Measurements from ENCODE around the gene IFNAR1.

IFNAR1 gene

DNA sequence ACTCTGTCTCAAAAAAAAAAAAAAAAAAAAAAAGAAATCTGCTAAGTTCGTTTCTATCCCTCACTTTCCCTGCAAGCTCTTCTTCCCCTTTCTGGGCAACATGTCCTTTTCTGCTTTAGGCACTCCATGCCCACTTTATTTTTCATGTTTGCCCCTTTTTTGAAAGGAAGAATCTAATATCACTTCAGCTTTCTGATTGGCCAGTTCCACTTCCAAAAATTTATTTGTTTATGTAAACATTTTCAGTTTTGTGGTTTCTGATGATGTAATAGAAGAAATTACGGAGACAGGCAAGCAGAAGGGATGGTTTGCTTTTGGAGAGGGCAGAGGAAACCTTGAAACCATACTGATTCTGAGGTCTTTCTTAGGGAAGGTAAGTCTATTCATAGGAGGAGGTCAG lies 15.1 kb downstream of the IFNAR1 start:
- TF ChIP-seq Cebpa-rat (IDR thresholded peaks at IDR 0.05) = no peak; a peak in 1 of 22 replicates
- no peak overlapping the region; a peak in 1 of 20 replicates for H3K4me3 ChIP-seq
- peaks cover 0 to 51% (median 20%) of the 10 kb centered on the region in 10 experiments; a peak in 14 of 20 replicates for H3K4me1 ChIP-seq
- H3K27me3 ChIP-seq = no peaks in the 10 kb centered on the region
- H3K4me2 ChIP-seq = peak overlapping the region in 7 of 11 experiments; percentile 5 to 88 (median 48); a peak in 11 of 22 replicates
- H4K20me1 ChIP-seq = peaks cover 0 to 45% (median 8%) of the 10 kb centered on the region in 11 experiments; a peak in 9 of 22 replicates
- H3K27ac ChIP-seq = peak overlapping the region in 6 of 11 experiments; percentile 3 to 67 (median 38); a peak in 10 of 22 replicates
- peak overlapping the region in 3 of 11 experiments; percentile 43 to 56 (median 52); a peak in 6 of 22 replicates for H3K9ac ChIP-seq
- peaks cover 4 to 8% (median 8%) of the 10 kb centered on the region in 11 experiments; a peak in 19 of 22 replicates for H3K9me3 ChIP-seq (replicated peaks in 1 of 11)
- H3K36me3 ChIP-seq = peaks cover 65 to 93% (median 75%) of the 10 kb centered on the region in 11 experiments

DNA sequence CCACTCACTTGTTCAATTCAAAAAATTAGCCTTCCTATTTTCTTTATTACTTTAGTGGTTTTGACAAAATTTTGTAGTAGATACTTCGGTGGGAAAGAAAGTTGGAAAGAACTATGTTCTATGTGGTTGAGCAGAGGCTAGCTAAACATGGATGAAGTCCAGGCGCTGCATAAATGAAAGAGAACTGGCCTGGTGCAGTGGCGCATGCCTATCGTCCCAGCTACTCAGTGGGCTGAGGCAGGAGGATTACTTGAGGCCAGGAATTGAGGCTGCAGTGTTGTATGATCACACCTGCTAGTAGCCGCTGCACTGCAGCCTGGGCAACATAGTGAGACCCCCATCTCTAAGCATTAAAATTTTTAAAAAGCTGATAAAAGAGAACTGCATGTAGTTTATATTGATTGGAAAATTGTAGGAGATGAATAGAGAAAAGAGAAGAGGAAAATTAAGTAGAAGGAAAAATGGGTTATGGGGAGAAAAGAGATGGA lies 21.0 kb downstream of the IFNAR1 start:
- peaks cover 96 to 100% (median 99%) of the 10 kb centered on the region in 11 experiments for H3K36me3 ChIP-seq

GRCh38 chr21:33348706-33349105 lies 23.9 kb downstream of the IFNAR1 start:
- no peaks in the 10 kb centered on the region for H3K9me3 ChIP-seq (replicated peaks in 1 of 11)
- no peak overlapping the region for H3K9ac ChIP-seq
- no peak overlapping the region for H3K4me3 ChIP-seq
- no peaks in the 10 kb centered on the region for H3K27me3 ChIP-seq
- H3K4me2 ChIP-seq = no peak overlapping the region
- H3K4me1 ChIP-seq = no peaks in the 10 kb centered on the region
- H3K36me3 ChIP-seq = peaks cover 81 to 100% (median 98%) of the 10 kb centered on the region in 11 experiments
- TF ChIP-seq Cebpa-rat (IDR thresholded peaks at IDR 0.05) = no peak
- H3K27ac ChIP-seq = no peak overlapping the region
- peaks cover 0 to 6% (median 0%) of the 10 kb centered on the region in 11 experiments; a peak in 1 of 22 replicates for H4K20me1 ChIP-seq

More for the DNA sequence above, 21.0 kb downstream of the IFNAR1 start:
- no peak overlapping the region for H3K4me2 ChIP-seq
- peaks cover 0 to 6% (median 0%) of the 10 kb centered on the region in 11 experiments; a peak in 2 of 22 replicates for H4K20me1 ChIP-seq
- no peaks in the 10 kb centered on the region for H3K27me3 ChIP-seq
- no peak overlapping the region for H3K9ac ChIP-seq
- peaks cover 0 to 10% (median 0%) of the 10 kb centered on the region in 10 experiments; a peak in 5 of 20 replicates for H3K4me1 ChIP-seq
- H3K27ac ChIP-seq = no peak overlapping the region
- no peak for TF ChIP-seq Cebpa-rat (IDR thresholded peaks at IDR 0.05)
- no peaks in the 10 kb centered on the region for H3K9me3 ChIP-seq (replicated peaks in 1 of 11)
- H3K4me3 ChIP-seq = no peak overlapping the region

DNA sequence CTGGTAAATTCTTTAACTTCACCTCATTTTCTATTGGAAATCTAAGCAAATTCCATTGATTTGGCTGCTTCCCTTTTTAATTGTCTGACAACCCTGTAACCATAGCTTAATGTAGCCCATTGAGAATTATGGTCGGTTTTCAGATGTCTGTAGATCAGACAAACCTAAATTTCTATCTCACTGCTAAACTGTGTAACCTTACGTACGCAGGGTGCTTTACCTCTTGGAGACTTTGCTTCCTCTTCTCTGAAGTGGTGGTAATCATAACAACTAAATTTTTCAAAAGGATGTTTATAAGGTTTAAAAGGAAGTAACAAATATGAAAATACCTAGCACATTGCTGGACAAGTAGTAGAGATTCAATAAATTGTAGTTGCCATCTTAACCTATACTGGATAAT lies 25.9 kb downstream of the IFNAR1 start:
- Histone ChIP-seq H3K4me3 (no peak overlapping the region), H3K9ac (no peak overlapping the region), H3K4me1 (peaks cover 0 to 13% (median 7%) of the 10 kb centered on the region in 10 experiments; a peak in 7 of 20 replicates), H3K27me3 (no peaks in the 10 kb centered on the region), H3K4me2 (no peak overlapping the region), H4K20me1 (no peaks in the 10 kb centered on the region; a peak in 2 of 22 replicates), H3K9me3 (replicated peaks in 1 of 11) (no peaks in the 10 kb centered on the region), H3K27ac (no peak overlapping the region; a peak in 1 of 22 replicates), H3K36me3 (peaks cover 72 to 100% (median 97%) of the 10 kb centered on the region in 11 experiments)
- no peak for TF ChIP-seq Cebpa-rat (IDR thresholded peaks at IDR 0.05)

GRCh38 chr21:33355355-33355754 lies 30.6 kb downstream of the IFNAR1 start:
- no peak overlapping the region for H3K4me3 ChIP-seq
- H3K9ac ChIP-seq = 0 out of 22 replicates have a peak overlapping the region, but pooled peaks of 2 of the 11 experiments have one; percentile 2 to 34
- H3K36me3 ChIP-seq = peaks cover 50 to 90% (median 75%) of the 10 kb centered on the region in 11 experiments
- H3K4me1 ChIP-seq = peaks cover 5 to 41% (median 17%) of the 10 kb centered on the region in 10 experiments; a peak in 18 of 20 replicates
- H3K4me2 ChIP-seq = peak overlapping the region in 1 of 11 experiments; percentile 28; a peak in 1 of 22 replicates
- H3K9me3 ChIP-seq (replicated peaks in 1 of 11) = no peaks in the 10 kb centered on the region
- H4K20me1 ChIP-seq = no peaks in the 10 kb centered on the region; a peak in 2 of 22 replicates
- no peaks in the 10 kb centered on the region for H3K27me3 ChIP-seq
- no peak for TF ChIP-seq Cebpa-rat (IDR thresholded peaks at IDR 0.05)
- H3K27ac ChIP-seq = peak overlapping the region in 1 of 11 experiments; percentile 35; a peak in 2 of 22 replicates

- no peaks in the 10 kb centered on the region for H3K27me3 ChIP-seq
- no peak for TF ChIP-seq Cebpa-rat (IDR thresholded peaks at IDR 0.05)
- H3K9me3 ChIP-seq (replicated peaks in 1 of 11) = no peaks in the 10 kb centered on the region
- no peak overlapping the region for H3K4me3 ChIP-seq
- no peaks in the 10 kb centered on the region; a peak in 2 of 22 replicates for H4K20me1 ChIP-seq
- no peak overlapping the region; a peak in 1 of 22 replicates for H3K9ac ChIP-seq
- 0 out of 22 replicates have a peak overlapping the region, but pooled peaks of 1 of the 11 experiments have one; percentile 28 for H3K4me2 ChIP-seq
- peaks cover 11 to 48% (median 24%) of the 10 kb centered on the region in 10 experiments for H3K4me1 ChIP-seq
- no peak overlapping the region for H3K27ac ChIP-seq
- peaks cover 45 to 83% (median 69%) of the 10 kb centered on the region in 11 experiments for H3K36me3 ChIP-seq
Observed at GRCh38 chr21:33355996-33356395, 31.2 kb downstream of the IFNAR1 start.

- Histone ChIP-seq H3K27me3 (no peaks in the 10 kb centered on the region), H3K4me1 (peaks cover 23 to 59% (median 35%) of the 10 kb centered on the region in 10 experiments), H4K20me1 (no peaks in the 10 kb centered on the region; a peak in 2 of 22 replicates), H3K9me3 (replicated peaks in 1 of 11) (no peaks in the 10 kb centered on the region), H3K9ac (no peak overlapping the region), H3K4me3 (no peak overlapping the region), H3K4me2 (no peak overlapping the region), H3K27ac (no peak overlapping the region; a peak in 1 of 22 replicates), H3K36me3 (peaks cover 35 to 72% (median 57%) of the 10 kb centered on the region in 11 experiments)
- TF ChIP-seq Cebpa-rat (IDR thresholded peaks at IDR 0.05) = no peak
Observed at GRCh38 chr21:33357177-33357576, 32.4 kb downstream of the IFNAR1 start.

- Histone ChIP-seq H3K27ac (peak overlapping the region in 4 of 11 experiments; percentile 76 to 85 (median 83); a peak in 6 of 22 replicates), H3K9ac (peak overlapping the region in 3 of 11 experiments; percentile 11 to 72 (median 66); a peak in 3 of 22 replicates), H3K27me3 (no peaks in the 10 kb centered on the region), H3K4me2 (peak overlapping the region in 5 of 11 experiments; percentile 6 to 95 (median 90); a peak in 6 of 22 replicates), H3K9me3 (replicated peaks in 1 of 11) (peaks cover 0 to 7% (median 0%) of the 10 kb centered on the region in 11 experiments; a peak in 3 of 22 replicates), H3K36me3 (peaks cover 31 to 50% (median 37%) of the 10 kb centered on the region in 11 experiments), H3K4me3 (no peak overlapping the region), H4K20me1 (no peaks in the 10 kb centered on the region; a peak in 1 of 22 replicates), H3K4me1 (peaks cover 29 to 81% (median 53%) of the 10 kb centered on the region in 10 experiments)
- no peak for TF ChIP-seq Cebpa-rat (IDR thresholded peaks at IDR 0.05)
Observed at GRCh38 chr21:33359446-33359845, 34.7 kb downstream of the IFNAR1 start.

DNA sequence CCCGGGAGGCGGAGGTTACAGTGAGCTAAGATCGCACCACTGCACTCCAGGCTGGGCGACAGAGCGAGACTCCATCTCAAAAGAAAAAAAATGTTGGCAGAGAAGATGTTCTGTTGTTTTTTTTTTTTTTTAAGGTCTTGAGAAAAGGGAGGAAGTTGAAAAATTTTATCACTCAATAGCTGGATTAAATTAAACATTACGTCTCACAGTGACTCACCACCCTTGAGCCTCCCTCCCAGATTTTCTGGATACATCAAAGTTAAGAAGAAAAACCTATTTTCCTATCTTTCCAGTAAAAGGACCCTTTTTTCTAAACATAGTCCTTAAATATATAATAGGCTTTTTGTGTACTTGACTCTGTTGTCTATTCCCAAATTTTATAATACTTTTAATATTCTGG lies 35.5 kb downstream of the IFNAR1 start:
- Histone ChIP-seq H3K27ac (peak overlapping the region in 8 of 11 experiments; percentile 75 to 85 (median 78); a peak in 11 of 22 replicates), H3K4me2 (peak overlapping the region in 10 of 11 experiments; percentile 13 to 95 (median 90); a peak in 18 of 22 replicates), H3K36me3 (peaks cover 27 to 41% (median 29%) of the 10 kb centered on the region in 11 experiments), H4K20me1 (no peaks in the 10 kb centered on the region), H3K27me3 (no peaks in the 10 kb centered on the region), H3K9me3 (replicated peaks in 1 of 11) (peaks cover 0 to 14% (median 5%) of the 10 kb centered on the region in 11 experiments; a peak in 9 of 22 replicates), H3K4me1 (peaks cover 29 to 81% (median 49%) of the 10 kb centered on the region in 10 experiments), H3K9ac (peak overlapping the region in 5 of 11 experiments; percentile 18 to 72 (median 71); a peak in 7 of 22 replicates), H3K4me3 (no peak overlapping the region)
- TF ChIP-seq Cebpa-rat (IDR thresholded peaks at IDR 0.05) = no peak

Measured in BLaER1 treated with 17β-estradiol and CSF1 and Interleukin-3, amounts not matched to agents 10 nM and 100 nM (cell line).